IPS-NIHi7 (cell line): ENCODE results near the gene ABCC10.

ENCODE experiments used
- DNase-seq: peaks from one replicate; pipeline ENCODE4 v3.0.0; 2012; ENCODE audit warnings: mixed read lengths; ENCODE audit errors: extremely low spot score

Gene ABCC10

DNA sequence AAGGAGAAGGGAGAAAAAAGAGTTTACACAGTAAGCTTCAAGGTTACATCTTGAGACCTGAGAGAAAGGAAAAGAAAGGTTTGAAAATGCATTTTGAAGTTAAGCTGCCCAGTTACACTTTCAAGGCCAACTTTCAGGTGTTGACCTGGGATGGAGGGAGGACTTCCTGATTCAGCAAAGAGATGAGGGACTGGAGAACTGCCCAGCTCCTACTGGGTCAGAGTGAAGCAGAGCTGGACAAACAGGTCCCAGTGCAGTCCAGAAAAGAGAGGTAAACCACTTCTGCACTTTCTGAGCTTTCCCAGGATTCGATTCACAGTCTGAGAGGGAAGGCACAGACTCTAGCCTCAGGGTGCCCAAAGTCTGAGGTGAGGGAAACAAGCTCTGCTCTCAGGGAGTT, 44.1 kb downstream of the ABCC10 start:
- DNase-seq = no peak

DNA sequence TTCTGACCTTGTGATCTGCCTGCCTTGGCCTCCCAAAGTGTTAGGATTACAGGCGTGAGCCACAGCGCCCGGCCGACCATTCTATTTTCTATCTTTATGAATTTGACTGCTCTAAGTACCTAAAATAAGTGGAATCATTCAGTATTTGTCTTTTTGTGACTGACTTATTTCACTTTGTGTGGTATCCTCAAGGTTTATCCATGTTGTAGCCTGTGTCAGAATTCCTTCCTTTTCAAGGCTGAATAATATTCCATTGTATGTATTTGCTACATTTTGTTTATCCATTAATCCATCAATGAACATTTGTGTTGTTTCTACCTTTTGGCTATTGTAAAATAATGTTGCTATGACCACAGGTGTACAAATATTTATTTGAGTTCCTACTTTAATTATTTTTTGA, 45.2 kb downstream of the ABCC10 start:
- DNase-seq = no peak

DNA sequence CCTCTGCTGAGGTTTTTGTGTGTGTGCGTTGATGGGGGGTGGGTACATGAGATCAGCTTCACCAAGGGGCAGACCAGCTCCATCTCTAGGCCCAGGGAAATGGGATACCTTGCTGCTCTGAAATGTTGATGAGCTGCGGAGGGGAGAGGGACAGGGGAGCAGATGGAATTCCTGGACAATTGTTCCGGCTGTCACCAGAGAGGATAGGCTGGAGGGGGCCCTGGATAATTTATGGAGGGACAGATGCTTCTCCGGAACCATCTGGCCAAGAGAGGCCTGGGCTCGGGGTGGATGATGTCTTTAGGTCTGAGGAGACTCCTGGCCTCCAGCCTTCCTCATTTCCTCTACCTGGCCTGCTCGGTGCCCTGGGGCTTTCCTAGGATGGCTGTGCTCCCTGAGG, 48.2 kb downstream of the ABCC10 start:
- no peak for DNase-seq

DNA sequence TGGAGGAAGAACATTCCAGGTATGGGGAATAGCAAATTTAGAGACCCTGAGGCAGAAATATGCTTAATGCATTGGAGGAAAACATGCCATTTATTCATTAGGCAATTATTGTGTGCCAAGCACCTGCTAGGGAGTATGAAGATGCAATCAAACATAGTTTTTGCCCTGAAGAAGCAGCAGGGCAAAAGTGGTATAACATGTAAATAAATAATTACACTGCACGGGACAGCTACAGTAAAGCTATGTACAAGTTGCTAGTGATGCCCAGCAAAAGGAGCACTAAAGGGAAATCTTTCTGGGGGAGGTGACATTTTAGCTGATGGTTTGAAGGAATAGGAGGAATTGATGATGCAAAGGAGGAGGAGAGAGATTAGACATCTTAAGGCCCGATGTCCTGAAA, 49.4 kb downstream of the ABCC10 start:
- no peak for DNase-seq

DNA sequence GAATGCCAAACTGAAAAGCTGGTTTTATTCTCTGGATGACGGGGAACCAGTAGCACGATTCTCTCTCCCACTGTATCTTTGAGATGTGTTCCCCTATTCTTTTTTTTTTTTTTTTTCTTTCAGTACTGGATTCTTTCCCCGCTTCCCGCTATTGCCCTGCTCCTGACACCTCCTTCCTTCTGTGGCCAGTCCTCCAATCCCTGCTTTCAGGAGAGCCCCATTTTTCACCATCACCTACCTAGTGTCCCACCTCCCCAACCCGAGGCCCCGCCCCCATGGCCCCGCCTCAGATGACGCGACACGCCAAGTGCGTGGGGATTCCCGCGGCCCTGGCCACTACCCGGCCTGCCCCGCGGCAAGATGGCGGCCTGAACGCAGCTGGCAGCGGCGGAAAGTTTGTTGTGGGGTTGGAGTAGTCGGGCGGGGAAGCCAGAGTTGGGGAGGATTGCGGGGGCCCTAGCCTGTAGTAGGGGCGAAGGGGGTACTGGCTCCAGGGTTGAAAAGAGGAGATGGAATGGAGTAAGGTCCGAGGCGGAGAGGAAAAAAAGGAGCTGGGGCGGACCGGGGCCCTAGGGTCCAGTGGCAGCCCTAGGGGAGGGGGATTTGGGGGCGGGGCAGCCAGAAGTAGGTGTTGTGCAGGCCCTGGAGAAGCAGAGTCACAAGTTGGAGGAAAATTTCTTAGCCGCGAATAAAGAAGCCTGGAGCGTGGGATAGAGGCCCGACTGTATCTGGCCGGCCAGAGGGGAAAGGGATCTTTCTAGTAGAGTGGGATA, 50.1 kb downstream of the ABCC10 start, which contains the start of gene TJAP1:
Gene TJAP1, plus strand, starts transcription at position 336 of the 773 bp plus-strand sequence. CDS start 21,432 bp downstream, outside the sequence.
- peak; percentile 98 for DNase-seq

DNA sequence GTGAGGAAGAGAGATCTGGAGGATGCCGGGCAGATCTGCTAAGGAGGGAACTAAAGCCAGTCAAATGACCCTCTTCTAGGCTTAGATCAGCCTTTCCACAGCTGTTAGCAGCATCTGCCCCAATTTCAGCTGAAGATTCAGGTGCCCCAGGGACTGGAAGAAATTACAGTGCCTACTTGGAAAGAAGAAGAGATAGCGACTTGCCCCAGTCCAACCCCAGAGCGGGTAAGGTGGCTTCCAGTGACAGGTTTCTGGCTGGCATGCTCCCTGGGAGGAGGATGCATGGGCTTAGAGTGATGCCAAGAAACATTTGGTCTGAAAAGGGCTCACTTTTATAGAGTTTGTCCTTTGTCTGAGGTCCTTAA, 50.6 kb downstream of the ABCC10 start:
- no peak for DNase-seq

DNA sequence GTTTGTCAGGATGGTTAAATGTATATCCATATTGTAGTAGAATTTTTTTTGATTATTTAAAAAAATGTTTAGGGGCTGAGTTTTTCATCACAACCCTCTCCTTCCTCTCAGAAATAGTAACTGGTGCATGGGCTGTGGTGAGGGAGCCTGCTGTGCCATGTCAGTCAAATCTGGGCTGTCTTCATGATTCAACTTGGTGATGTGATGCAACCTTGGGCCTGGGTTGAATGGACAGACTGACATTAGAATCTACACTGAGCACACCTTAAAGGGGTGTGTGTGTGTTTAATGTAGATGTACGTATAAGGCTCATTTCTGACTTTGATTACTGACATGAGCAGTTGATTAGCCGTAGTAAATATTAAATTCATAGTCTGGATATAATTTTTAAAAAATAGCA, 53.7 kb downstream of the ABCC10 start:
- no peak for DNase-seq

DNA sequence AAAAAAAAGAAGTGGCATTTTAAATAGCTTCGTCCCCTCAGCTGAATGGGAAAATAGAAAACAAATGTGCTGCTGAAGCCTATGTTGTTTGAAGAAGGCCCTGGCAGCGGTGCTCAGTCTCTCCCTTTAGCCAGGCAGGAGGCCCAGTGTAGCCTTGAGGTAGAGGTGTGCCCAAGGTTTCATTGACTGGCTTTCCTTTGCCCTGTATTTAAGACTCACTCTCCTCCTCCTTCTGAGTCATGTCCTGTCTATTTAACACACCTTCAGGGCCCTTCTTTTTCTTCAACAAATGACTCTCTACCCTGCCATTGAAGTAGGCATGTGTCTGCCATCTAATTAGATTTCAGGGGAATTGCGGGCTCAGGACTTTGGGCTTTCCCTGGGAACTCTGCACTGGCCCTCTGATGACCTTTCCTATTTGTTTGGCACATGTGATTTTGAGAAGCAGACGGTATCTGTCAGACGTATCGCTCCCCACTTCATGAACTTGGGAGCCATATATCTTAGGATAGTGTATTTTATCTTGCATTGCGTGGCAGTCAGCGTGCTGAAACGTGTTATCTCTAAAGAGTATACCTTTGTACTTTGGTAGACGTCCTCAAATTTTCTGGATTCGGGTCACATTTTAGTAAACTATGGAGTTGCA, 54.4 kb downstream of the ABCC10 start:
- no peak for DNase-seq

DNA sequence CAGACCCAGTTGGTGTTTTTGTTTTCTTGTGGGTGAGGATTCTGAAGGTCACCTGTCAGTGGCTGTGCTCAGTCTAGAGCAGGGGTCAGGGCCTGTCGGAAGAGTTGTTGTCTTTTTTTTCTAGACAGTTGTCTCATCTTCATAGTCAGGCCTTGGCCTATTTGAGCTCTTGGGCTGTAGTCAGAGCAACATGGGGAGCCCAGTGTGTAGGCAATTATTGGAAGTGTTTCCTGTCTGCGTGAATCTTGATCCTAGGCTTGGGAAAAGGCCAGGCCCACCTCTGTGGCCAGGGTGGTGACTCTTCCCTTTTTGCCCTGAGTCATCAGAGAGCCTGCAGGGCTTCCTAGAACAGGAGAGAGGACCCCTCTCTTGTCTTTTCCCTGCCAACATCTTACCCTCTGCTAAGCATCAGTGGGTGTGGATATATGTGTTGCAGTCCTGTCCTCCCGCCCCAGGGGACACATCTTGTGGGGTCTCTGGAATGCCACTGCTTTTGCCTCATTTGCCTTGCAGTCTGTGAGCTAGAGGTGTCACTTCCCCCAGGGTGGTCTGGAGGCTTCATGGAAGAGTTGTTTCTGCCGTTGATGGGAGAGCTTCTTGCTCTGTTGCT, 61.4 kb downstream of the ABCC10 start:
- no peak for DNase-seq

DNA sequence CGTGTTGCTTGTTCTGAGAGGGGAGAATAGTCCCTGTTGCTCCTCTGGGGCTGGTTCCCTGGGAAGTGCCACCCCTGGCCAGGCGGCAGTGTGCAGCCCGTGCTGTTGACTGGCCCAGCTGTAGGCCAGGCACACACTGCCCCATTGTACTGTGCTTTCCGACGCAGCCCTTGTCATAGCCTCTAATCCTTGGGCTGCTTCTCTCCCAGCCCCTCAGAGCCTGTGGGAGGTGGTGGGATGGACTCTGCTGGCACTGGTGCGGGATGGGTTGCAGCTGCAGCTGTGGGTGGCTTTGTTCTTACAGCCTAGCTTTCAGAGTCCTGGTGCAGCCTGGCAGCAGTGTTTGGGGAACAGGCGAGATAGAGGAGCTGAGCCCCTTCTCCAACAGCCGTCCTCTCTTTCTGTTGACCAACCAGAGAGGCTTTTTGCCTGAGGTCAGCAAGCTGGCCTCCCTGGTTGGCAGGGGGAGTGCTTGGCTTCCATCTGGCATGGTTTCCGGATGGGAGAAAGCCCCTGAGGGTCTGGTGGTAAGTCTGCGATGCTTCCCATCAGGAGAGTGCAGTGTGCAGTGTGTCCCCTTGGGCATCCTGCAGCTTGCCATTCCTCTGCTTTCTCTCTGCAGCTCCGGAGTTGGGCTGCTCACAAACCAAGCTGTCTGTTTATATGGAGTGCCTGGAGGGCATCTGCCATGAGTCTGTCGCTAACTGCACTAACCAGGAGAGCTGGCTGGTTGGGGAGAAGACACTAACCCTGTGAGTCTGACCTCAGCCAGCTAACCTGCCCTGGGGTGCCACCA, 62.1 kb downstream of the ABCC10 start:
- DNase-seq = no peak

DNA sequence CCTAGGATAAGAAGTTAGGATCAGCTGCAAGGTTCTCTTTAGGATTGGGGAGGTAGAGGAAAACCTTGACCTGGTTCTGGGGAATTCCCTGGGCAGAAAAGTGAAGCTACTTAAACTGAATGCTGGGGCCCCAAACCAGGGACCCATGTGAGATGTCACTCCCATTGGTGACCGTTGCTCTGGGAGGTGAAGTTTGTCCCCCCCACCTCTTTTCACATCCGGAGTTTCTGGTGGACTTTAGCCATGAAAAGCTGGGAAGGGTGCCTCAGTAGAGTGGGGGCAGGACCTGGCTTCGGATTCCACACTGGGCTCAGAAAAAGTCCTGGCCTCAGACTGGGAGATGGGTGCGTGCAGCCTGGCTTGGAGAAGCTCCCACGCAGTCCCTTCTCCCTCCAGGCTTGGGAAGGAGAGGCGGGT, 63.2 kb downstream of the ABCC10 start:
- DNase-seq = no peak

DNA sequence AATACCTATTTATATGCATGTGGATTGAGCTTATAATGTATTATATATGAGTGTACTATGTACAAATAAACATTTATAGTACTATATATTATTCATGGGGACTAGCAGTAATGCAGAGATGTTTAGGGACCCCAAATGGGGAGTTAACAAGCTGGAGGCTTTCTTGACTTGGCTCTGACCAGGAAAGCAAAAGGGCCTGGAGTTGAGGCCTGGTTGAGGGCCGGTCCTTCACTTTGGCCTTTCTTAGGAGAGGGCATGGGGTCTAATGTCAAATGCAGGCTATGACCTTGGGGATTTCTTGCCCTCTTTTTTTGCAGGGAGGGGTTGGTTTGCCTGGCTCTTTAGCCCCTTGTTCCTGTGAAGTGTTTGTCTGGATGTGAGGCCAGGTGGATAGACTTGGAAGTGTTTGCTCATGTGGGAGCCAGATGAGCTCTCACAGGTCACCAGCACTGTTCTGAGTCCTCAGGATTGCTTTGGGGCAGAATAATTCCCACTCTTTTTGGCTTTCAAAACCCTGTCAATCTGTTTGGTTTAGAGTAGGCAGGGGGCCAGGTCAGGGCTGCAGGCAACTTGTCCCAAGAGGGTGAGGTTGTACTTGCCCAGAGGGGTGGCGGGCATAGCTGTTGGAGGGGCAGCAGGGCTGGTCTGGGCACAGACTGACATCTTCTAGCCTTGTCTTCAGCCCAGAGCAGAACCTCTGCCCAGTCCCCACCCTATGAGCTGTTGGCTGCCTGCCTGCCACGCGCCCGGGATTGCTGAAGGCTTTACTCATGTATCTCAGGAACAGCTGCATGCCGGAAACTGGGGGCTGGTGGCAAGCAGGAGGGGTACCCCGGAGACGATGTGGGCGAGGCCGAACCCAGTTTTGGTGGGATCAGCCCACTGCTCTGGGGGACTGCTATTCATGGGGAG, 64.7 kb downstream of the ABCC10 start:
- no peak for DNase-seq

DNA sequence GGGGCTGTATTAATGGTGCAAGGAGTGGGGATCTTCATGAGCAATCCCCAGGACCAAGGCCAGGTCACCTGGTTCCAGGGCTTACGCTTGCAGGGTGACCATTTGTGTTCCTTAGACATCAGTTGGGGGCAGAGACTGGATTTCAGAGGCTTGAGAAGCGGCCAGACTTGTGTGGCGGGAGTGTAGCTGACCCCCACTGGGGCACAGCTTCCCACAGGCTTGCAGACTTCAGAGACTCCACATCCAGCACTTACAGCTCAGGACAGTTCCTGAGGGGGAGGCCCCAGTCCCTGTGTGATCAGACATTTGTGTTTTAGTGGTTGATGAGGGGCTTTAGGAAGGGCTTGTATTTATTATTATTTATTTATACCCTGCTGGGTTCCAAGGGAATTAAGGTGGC, 65.3 kb downstream of the ABCC10 start:
- DNase-seq = peak; percentile 34

DNA sequence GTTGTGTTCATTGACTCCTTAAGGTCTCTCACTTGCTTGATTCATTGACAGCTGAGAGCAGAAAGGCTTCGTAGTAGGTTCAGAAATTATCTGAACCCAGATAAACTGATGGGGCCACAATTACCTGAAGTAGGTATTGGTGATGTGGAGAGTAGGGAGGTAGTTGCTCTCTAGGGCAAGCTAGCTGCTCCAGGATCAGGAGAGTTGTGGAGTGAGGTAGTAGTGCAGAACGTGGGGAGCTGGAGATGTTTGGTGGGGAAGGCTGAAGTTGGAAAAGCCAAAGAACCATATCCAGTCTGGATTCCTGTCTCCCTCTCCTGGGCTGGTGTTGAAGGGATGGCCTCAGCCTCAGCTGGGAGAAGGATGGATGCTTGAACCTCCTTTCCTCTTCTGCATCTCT, 65.9 kb downstream of the ABCC10 start:
- no peak for DNase-seq

DNA sequence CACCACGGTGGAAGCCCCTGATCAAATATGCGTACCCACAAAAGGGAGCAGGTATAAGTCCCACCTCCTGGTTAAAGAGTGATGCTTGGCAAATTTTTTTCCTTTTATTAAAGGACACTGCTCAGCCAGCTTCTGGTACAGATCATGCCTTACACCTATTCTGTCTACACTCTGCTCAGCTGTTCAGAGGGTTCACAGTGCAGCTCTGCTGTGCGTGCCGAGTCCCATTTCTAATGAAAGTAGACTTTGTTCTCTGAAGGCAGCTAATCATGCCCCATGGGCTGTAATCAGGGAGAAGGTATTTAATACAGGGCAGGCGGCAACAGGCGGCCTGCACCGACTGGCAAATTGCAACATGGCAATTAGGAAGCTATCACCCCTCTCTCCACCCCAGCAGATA, 66.5 kb downstream of the ABCC10 start:
- no peak for DNase-seq

DNA sequence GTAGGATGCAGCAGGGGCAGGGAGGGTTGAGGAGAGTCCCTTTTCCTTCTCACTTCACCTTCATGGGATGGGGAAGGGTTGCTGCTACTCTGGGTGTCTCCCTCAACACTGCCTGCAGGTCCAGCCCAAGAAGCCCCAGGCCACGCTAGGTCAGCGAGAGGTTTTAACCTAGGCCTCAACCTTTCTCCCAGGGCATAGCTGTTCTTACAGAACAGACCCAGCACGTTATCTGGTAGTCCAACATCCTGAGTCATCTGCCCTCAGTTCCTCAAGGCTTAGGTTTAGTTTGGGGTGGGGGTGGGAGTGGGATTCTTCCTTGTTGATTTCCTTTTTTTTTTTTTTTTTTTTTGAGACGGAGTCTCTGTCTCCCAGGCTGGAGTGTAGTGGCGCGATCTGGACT, 67.0 kb downstream of the ABCC10 start:
- no peak for DNase-seq

DNA sequence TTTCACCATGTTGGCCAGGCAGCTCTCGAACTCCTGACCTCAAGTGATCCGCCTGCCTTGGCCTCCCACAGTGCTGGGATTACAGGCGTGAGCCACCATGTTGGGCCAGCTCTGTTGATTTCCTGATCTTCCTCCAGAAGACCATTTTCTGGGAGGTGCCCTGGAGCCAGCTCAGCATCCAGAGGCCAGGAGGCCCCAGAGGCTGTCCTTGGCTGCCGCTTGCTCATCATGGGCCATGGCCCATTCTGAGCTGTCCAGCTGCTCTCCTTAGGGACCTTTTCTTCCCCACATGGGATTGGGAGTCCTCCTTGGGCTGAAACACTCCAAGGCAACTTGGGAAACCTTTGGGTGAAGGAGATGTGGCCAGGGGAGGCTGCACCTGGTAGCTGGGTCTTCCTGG, 67.4 kb downstream of the ABCC10 start:
- DNase-seq = no peak

DNA sequence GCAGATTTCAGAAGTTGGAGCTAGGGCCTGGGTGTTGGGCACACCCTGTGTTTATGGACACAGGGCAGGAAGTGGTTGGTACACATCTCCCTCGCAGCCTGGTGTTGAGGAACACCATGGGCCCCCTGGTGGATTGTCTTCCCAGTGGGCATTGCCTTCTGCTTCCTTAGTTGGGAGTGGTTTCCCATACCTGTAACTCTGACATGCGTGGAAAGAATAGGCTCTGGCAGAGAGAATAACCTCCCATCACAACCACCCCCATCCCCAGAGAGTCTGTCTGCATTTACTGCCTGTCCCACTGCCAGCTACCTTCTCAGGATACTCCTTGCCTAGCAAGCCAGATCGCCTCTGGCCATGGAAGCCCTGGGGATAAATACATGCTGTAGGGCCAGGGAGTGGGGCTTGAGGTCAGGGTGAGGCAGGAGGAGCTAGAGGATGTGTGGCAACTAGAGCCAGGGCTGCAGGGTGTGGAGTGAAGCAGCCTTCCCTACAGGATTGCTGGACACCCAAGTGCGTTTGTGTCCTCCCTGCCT, 68.1 kb downstream of the ABCC10 start:
- no peak for DNase-seq

DNA sequence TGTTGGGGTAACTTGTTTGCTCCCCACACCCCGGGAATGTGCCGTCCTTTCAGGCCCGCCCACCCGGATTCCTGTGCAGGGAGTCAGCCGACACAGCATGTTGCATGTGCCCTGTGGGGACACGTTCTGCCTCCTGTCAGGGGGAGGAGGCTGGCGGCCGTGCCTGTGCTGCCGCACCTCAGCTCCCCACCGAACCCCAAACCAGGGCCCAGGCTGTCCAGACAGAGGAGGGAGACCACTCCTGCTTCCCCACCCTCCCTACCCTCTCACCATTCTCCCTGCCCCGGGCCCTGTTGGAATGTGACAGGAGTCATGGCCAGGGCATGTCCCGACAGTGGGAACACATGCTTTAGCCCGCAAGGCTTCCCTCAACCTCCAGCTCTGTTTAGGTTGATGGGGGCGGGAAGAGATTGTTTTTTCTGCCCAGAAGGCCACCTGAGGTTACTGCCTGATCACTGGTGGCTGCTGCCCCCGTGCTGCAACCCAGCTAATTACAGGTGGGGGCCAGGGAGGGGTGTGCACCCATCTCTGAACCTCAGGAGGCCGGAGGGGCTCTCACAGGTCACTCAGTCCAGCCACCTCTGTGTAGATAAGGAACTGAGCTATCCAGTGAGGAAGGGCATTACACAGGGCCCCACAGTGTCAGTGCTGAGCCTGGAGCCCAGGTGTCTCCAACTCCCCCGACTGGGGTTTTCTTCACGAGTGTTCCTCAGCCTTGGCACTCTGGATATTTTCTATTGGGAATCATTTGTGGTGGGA, 69.2 kb downstream of the ABCC10 start:
- DNase-seq = peak; percentile 86

DNA sequence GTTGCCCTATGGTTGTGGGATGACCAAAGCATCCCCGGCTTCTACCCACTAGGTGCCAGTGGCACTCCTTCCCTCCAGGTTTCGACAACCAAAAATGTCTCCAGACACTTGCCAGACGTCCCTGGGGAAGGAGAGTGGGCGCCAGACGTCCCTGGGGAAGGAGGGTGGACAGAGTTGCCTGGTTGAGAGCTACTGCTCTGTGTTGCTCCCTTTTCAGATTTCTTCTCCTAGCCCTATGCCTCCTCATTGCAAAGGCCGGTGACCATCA, 69.7 kb downstream of the ABCC10 start:
- no peak for DNase-seq
